GM19035 (cell line): ENCODE results near the gene LRRC4C.
A peak's percentile ranks its signal among the peaks of the same experiment; 100 is the strongest.

ENCODE experiments used
- ATAC-seq: cut with Tn5 transposase; IDR thresholded peaks from one replicate; pipeline ENCODE4 v1.9.1; 2021; ENCODE audit not compliant: unreplicated experiment

The LRRC4C gene

GRCh38 chr11:40314327-40314726, 1145.1 kb downstream of the LRRC4C start:
- no peak for ATAC-seq

DNA sequence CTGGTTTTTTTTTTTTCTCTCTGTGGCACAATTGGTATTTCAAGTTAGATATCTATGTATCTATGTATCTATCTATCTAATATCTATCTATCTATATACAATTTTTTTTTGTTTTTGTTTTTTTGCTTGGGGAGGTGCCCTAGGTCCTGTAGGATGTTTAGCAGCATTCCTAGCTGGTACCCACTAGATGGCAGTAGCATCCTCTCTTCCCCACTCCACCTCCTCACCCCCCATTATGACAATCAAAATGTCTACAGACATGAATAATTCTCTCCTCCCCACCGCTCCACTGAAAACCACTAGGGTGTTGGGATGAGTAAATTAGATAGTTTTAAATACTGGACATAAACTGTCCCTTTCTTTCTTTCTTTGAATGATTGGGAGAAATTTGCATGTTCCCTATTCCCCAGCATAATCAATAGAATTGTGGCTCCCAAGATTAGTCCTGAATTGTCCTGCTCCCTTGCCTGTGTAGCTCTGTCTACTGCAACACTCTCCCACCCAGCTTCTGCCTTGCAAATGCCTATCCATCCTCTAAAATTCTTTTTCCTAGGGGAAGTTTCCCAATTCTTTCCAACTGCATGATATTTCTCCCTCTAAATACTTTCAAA, 1152.4 kb downstream of the LRRC4C start:
- no peak for ATAC-seq

DNA sequence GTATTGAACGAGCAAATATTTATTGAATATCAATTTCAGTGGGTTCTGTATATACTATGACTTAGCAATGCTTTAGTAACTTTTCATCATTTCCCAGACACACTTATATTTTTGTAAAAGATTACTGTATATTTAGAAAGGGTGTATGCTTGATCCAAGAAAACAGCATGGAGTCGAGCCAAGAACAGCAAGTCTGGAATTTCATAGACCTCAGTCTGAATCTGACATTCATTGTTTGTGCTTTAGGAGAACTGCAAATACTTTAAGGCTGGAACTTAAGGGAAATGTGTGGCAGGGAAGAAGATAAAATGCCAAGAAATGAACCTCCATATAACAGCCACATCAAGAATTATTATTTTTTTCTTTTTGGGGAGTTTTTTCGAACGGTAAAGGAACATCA, 1156.8 kb downstream of the LRRC4C start:
- ATAC-seq = no peak

DNA sequence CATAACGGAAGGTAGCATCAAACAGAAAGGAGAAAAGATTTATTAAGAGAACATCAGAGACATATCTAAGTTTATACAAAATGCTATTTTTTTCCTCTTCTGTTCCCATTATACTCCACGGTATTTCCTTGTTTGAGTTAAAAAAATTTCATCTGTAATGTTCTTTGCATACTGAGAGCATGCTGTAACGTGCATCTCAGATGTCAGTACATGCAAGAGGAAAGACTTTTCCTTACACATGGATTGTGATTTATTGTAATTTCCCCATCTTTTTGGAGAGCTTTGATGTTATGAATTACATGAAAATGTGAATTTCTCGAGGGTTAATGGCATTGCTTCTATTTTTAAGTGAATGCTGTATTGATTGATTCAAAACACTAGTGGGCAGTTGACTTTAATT, 1164.0 kb downstream of the LRRC4C start:
- no peak for ATAC-seq

DNA sequence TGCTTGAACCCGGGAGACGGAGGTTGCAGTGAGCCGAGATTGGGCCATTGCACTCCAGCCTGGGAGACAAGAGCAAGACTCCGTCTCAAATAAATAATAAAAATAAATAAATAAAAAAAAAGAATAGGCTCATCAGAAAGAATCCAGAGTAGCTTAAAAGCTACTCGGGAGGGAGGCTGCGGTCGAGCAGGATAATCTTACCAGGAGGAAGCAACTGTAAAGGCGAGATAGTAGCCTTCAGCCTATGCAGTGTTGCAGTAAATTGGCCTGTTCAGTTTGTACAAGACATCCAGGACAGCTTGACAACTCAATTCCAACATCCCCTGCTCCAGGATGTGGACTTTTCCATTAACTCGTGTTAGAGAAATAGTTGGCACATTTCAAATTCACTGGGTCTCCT, 1164.7 kb downstream of the LRRC4C start:
- no peak for ATAC-seq

- ATAC-seq = peak; percentile 27
Observed at GRCh38 chr11:40294349-40294735, 1165.1 kb downstream of the LRRC4C start.

- ATAC-seq = peak; percentile 92
Observed at GRCh38 chr11:40293655-40294348, 1165.7 kb downstream of the LRRC4C start.

- no peak for ATAC-seq
Observed at GRCh38 chr11:40292721-40293508, 1166.5 kb downstream of the LRRC4C start.

DNA sequence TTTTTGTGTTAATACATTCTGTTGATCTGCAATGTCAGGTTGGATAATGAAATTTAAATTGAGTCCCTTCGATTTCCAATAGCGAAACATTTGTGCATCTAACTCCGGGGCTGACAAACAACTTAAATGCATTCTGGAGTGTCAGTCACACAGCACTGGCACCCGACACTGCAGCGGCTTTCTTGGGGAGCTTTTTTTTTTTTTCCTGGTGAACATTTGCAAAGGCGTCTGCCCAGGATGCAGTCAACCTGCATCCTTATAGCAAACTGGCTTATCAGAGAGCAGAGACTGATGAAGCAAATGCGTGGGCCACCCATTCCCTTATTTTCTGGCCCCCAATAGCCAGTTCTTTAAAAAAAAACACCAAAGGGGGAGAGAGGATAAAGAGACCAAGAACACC, 1167.7 kb downstream of the LRRC4C start:
- no peak for ATAC-seq

DNA sequence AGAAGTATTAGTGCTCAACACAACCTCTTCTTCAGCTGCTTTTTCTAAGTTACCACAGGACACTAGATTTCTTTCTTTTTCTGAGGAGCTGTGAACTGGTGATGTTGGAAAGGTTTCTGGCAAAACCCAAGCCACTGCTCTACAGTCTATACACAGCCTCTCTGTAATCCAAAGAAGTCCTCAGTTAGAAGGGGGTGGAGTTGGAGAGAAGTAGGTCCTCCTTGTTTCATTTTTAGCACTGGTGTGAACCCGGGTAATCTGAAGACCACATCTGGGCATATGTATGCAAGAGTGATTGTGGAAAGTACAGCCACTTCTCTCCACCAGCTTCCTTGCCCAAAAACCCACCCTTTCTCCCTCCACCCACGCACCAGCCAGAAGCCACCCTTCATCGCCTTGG, 1168.1 kb downstream of the LRRC4C start:
- ATAC-seq = no peak

DNA sequence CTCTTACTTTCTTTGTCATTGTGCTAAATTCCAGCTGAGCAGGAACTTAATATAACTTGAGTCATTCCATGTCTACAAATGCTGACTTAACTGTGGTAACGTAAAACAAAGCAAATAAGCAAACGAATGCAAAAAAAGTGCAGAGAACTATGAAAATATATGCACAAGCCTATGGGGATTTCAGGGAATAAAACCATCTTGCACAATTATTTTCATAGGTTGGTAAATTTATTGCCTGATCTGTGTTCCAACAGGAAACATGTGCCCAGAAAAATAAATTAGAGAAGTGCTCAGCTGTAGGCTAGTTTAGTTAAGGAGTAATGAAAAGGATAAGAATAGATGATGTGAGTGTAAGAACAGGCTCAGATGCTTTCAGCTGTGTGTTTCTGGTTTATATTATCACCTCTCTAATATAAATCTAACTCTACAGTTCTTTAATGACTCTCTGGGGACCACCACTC, 1169.3 kb downstream of the LRRC4C start:
- no peak for ATAC-seq

DNA sequence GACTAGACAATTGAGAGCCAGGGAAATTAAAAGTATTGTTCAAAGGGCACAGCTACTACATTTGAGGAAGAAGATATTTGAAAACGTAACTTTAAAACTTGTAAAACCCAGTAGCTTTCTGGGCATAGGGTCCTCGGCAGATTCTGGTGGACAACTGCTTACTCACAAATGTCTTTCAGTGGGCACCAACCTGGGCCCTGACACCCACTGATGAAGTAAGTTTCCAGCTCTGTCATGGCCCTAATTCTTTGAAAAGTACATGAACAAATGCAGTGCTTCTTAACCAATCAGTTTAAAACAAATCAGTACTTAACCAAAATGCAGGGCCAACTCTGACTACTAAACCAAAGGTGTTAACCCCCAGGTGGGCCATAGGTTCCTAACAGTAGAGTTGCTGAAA, 1170.1 kb downstream of the LRRC4C start:
- ATAC-seq = no peak

DNA sequence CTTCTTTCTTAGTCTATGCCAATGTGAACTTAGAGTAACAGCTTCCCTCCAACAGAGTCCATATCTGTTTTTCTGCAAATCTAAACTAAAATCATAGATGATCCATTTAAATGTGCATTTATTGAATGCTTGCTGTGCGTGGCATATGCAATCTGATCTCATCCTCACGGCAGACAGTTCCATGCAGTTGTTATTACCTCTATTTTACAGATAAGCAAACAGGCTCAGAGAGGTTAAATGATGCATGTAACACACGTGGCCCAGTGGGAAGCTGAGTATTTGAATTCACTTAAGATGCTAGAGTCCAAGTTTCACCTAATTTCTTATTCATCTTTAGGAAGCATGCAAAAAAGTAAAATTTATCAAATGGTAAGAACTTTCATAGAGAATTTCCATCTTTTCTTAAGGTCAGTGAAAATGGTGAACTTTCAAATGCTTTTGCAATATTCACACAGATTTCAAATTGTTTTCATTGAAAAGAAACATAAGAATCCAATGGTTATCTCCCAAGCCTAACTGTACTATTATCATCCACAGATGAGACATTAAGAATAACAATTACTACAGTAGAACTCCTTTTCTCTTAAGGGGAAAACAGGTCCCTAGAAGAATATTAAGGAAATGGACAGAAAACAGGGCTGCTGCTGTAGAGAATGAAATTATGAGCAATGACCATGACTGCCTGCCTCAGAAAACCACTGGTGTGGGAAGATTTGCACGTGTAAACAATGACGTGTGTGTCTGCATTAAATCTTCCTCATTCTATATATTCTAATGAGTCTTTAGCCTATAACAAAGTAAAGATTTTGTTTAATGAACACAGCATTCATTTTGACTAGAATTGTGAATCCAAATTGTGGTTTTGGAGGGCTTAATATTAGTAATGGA, 1171.3 kb downstream of the LRRC4C start:
- ATAC-seq = no peak

- ATAC-seq = no peak
Observed at GRCh38 chr11:40286137-40286536, 1173.3 kb downstream of the LRRC4C start.

DNA sequence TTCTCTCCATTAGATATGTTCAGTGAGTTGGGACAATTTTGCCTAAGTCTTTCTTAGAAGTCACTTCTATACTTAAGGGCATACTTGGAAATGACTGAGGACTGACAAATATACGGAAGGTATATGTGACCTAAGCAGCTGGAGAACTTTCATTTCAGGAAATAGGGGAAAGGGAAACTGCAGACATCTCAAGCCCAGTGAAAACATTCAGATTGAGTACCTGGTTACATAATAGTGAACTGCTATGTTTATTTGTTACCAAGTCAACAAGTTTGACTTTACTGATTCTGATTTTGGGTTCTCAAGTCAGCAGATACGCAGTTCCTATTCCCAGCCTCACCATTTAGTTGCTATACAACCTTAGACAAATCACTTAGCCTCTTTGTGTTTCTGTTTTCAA, 1173.9 kb downstream of the LRRC4C start:
- no peak for ATAC-seq

GRCh38 chr11:40281052-40281580, 1178.3 kb downstream of the LRRC4C start:
- ATAC-seq = no peak

DNA sequence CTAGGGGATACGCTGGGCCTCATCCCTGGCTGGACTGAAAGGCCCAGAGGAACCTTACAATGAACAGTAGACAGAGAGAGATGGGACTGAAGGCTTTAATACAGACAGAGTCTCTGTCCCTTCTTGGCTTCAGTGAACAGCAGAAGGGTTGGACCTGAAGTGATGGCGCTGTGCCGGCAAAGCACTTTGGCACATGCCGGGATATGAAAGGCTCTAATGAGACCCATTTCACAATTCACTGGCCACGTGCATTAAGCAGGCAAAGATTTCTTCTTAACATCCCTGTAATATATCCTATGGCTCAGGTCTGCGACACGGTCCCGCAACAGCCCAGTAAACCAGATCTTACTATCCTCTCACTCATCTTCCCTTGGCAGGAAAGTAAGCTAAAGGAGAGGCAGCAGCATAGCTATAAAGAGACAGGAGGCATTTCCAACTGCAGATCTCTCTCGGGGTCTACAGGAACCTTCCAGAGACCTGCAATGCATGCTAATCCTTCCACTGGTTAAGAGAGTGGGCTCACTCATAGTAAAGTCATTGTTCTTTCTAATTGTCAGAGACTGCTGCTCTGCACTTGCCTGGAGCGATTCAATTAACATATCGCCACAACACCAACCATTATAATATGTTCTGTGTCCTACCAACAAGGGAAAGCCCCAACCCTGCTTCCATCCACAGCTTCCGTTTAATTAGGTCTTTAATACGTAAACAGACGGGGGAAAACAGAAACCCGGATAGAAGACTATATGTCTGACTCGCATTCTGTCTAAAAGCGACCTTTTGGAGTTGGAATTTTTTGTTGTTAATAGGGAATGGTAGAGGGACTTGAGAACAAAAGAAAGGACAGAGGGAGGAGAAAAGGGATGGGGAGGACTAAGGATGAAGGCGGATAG, 1179.0 kb downstream of the LRRC4C start:
- ATAC-seq = no peak

GRCh38 chr11:40276960-40277359, 1182.5 kb downstream of the LRRC4C start:
- ATAC-seq = no peak

DNA sequence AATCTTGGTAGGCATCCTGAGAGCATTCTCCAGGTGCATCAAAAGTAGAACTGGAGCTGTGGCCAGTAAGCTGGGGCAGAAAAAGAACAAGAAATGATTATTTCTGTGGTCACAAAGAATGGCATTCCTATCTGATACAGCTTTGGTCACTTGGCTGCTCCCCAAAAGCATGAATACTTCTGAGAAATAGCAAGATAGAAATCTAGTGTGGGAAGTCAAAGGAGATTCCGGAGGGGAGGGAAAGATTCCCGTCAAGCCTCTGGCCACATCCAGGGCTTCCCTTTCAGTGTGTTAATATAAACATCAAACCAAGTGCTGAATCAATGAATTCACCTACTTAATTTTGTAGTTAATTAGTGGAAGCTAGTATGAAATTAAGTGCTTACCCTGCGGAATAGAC, 1185.4 kb downstream of the LRRC4C start:
- no peak for ATAC-seq

DNA sequence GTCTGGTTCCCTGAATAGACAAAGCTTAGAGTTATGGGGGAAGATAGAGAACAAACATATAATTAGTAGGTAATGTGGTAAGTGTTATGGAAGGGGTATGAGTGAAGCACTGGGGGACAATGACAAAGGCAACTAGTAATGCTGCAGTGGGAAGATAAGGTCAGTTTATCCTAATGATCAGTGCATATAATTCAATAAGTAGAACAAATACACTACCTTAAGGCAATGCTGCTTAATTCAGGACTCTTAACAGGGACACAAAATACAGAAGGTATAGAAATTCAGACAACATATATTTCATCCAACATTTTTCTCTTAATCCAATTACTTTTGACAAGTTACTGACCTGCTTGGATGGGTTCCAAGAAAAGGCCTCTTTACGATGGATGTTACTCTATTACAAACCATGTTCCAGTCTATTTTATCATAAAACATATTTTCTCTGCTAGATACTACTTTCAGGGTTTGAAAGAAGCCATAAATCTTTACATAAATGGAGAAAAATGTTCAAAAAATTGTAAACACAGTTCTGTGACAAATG, 1186.2 kb downstream of the LRRC4C start:
- no peak for ATAC-seq
